Neuronal stem cell (in vitro differentiated cells): ENCODE results near the gene GALNT17.

ENCODE experiments used
- DNase-seq: peaks from one replicate; pipeline ENCODE4 v3.0.0-alpha.2; 2013; ENCODE audit warnings: low spot score
- H2AFZ ChIP-seq: one replicate; pipeline ENCODE4 v1.6.1; 2013; ENCODE audit warnings: mild to moderate bottlenecking, low read length, inconsistent platforms
- H2AK5ac ChIP-seq: 2 replicates; pipeline ENCODE4 v1.6.1; 2013; ENCODE audit warnings: low read depth, mild to moderate bottlenecking, inconsistent platforms, low read length, moderate library complexity, mixed read lengths
- H2BK120ac ChIP-seq: 2 replicates; pipeline ENCODE4 v1.6.1; 2013; ENCODE audit warnings: low read depth, mild to moderate bottlenecking, inconsistent platforms, low read length, moderate library complexity, mixed read lengths
- H2BK12ac ChIP-seq: one replicate; pipeline ENCODE4 v1.6.1; 2013; ENCODE audit warnings: low read length, inconsistent platforms
- H2BK15ac ChIP-seq: 2 replicates; pipeline ENCODE4 v1.6.1; 2013; ENCODE audit warnings: mild to moderate bottlenecking, low read length, inconsistent platforms, mixed read lengths
- H2BK5ac ChIP-seq: one replicate; pipeline ENCODE4 v1.6.1; 2013; ENCODE audit warnings: inconsistent platforms, mild to moderate bottlenecking, low read length, moderate library complexity
- H3K14ac ChIP-seq: one replicate; pipeline ENCODE4 v1.6.1; 2013; ENCODE audit warnings: low read length, inconsistent platforms
- H3K18ac ChIP-seq: 2 replicates; pipeline ENCODE4 v1.6.1; 2013; ENCODE audit warnings: low read length, inconsistent platforms
- H3K23ac ChIP-seq: 2 replicates; pipeline ENCODE4 v1.6.1; 2013; ENCODE audit warnings: low read depth, mild to moderate bottlenecking, mixed read lengths, low read length, inconsistent platforms; ENCODE audit not compliant: poor library complexity
- H3K27ac ChIP-seq: replicated peaks from 3 replicates; pipeline ENCODE4 v1.5.1; 2013; ENCODE audit warnings: low read length, inconsistent platforms
- H3K27me3 ChIP-seq, 3 experiments: 2 replicates each; pipeline ENCODE4 v1.6.1; 2013; ENCODE audit warnings: low read length in 3 of 3, mild to moderate bottlenecking in 2 of 3, inconsistent platforms in 1 of 3, low read depth in 1 of 3, mixed read lengths in 1 of 3, moderate library complexity in 1 of 3; ENCODE audit not compliant: control insufficient read depth in 3 of 3, insufficient read depth in 3 of 3
- H3K36me3 ChIP-seq, 2 donors: replicated peaks in 1 of 2; 2 replicates each; pipeline ENCODE4 v1.6.1; 2013; ENCODE audit warnings: low read length in 2 of 2; ENCODE audit not compliant: control insufficient read depth in 2 of 2, insufficient read depth in 2 of 2
- H3K4ac ChIP-seq: 2 replicates; pipeline ENCODE4 v1.6.1; 2013; ENCODE audit warnings: inconsistent platforms, mild to moderate bottlenecking, low read length, moderate library complexity
- H3K4me1 ChIP-seq, 2 donors: 1 replicate in 1 of 2; 2 replicates in 1 of 2; pipeline ENCODE4 v1.6.1; 2013; ENCODE audit warnings: low read length in 2 of 2, low read depth in 1 of 2; ENCODE audit not compliant: control insufficient read depth in 2 of 2, insufficient read depth in 1 of 2
- H3K4me2 ChIP-seq: one replicate; pipeline ENCODE4 v1.6.1; 2013; ENCODE audit warnings: mild to moderate bottlenecking, low read length, inconsistent platforms; ENCODE audit not compliant: insufficient read depth, poor library complexity, severe bottlenecking
- H3K4me3 ChIP-seq, 2 donors: 2 replicates each; pipeline ENCODE4 v1.5.1; 2013; ENCODE audit warnings: low read length in 2 of 2, mild to moderate bottlenecking in 2 of 2, inconsistent platforms in 1 of 2, moderate library complexity in 1 of 2
- H3K79me1 ChIP-seq: one replicate; pipeline ENCODE4 v1.6.1; 2013; ENCODE audit warnings: low read depth, mild to moderate bottlenecking, inconsistent platforms, low read length, moderate library complexity
- H3K9ac ChIP-seq: one replicate; pipeline ENCODE4 v1.6.1; 2013; ENCODE audit warnings: mild to moderate bottlenecking, low read depth, low read length, inconsistent platforms; ENCODE audit not compliant: poor library complexity
- H3K9me3 ChIP-seq, 2 donors: replicated peaks in 1 of 2; 2 replicates each; pipeline versions ENCODE3 to v1.6.1; 2013; ENCODE audit warnings: low read length in 2 of 2, mild to moderate bottlenecking in 2 of 2, inconsistent platforms in 1 of 2, low read depth in 1 of 2, mixed read lengths in 1 of 2, moderate library complexity in 1 of 2; ENCODE audit not compliant: control insufficient read depth in 2 of 2, insufficient read depth in 1 of 2
- H4K8ac ChIP-seq: one replicate; pipeline ENCODE4 v1.6.1; 2013; ENCODE audit warnings: low read depth, mild to moderate bottlenecking, inconsistent platforms, low read length, moderate library complexity
- H4K91ac ChIP-seq: one replicate; pipeline ENCODE4 v1.6.1; 2013; ENCODE audit warnings: low read length, low read depth, mild to moderate bottlenecking, inconsistent platforms; ENCODE audit not compliant: poor library complexity
- WGBS, 2 donors: extraction: QIAGEN DNeasy Blood & Tissue Kit; methylation state at CpG; one replicate each; pipeline ENCODE4 v1.1.7; 2013; ENCODE audit warnings: missing lambda C conversion rate in 2 of 2, mixed read lengths in 1 of 2; ENCODE audit not compliant: insufficient read length in 2 of 2, insufficient replicate concordance in 1 of 2; ENCODE audit errors: extremely low coverage in 2 of 2; 5-methylcytosine and 5-hydroxymethylcytosine counted together

The GALNT17 gene

DNA sequence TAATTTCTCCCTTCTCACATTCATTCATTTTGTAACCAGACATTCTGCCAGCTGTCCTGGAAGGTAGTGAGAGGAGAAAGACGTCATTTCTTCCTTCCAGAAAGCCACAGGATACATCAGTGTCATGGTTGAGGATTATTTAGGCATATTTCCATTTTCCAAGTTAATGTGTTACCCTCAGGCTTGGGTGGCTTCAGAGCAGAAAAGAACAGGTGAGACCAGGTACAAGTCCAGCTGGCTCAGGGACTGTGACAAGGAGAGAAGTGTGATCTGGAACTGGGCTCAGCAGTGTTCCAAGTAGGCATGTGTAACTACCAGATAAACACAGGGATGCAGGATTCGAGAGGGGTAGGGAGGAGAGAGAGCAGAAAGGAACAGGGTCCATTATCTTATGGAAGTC, 386.9 kb downstream of the GALNT17 start:
- no peak overlapping the region for H2BK12ac ChIP-seq
- H3K18ac ChIP-seq = no peak overlapping the region
- H3K4me1 ChIP-seq = no peaks in the 10 kb centered on the region
- no peak overlapping the region for H3K14ac ChIP-seq
- no peak overlapping the region for H2AK5ac ChIP-seq
- H3K9ac ChIP-seq = no peak overlapping the region
- H3K27ac ChIP-seq = no peak overlapping the region
- no peak overlapping the region for H4K91ac ChIP-seq
- no peaks in the 10 kb centered on the region for H3K36me3 ChIP-seq
- WGBS, 2 donors = no CpG with 5 or more reads among the region's 2 CpGs
- H4K8ac ChIP-seq = no peak overlapping the region
- H3K4ac ChIP-seq = no peak overlapping the region
- no peak overlapping the region for H2AFZ ChIP-seq
- no peak overlapping the region for H2BK120ac ChIP-seq
- H3K27me3 ChIP-seq = no peaks in the 10 kb centered on the region
- no peak overlapping the region for H3K4me2 ChIP-seq
- DNase-seq = no peak
- H3K23ac ChIP-seq = no peak overlapping the region
- no peak overlapping the region for H2BK5ac ChIP-seq
- H3K9me3 ChIP-seq = peaks cover 6 to 26% of the 10 kb centered on the region in 2 donors
- no peaks in the 10 kb centered on the region for H3K79me1 ChIP-seq
- H3K4me3 ChIP-seq = no peak overlapping the region
- no peak overlapping the region for H2BK15ac ChIP-seq

DNA sequence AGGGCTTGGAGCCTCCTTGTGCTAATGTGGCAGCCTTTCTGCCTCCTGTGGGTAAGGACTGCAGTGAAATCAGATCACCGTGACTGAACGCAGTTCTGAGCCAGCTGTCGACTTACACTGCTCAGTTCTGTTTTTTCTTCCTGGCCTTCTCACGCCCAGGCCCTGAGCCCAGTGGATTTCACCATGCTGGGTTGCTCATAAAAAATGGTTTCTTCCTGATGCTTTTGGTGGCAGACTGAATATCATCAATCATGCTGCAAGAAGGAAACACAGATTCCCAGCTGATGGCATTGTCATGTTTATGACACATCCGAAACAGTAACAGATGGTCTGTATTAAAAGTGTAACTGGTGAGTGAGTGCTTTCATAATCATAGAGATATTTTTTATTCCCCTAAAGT, 389.6 kb downstream of the GALNT17 start:
- no peak overlapping the region for H3K9ac ChIP-seq
- H3K4me3 ChIP-seq = no peak overlapping the region
- H3K4me1 ChIP-seq = no peaks in the 10 kb centered on the region
- no peak overlapping the region for H3K18ac ChIP-seq
- no peak overlapping the region for H3K27ac ChIP-seq
- H4K8ac ChIP-seq = no peak overlapping the region
- no peak overlapping the region for H3K14ac ChIP-seq
- H2AFZ ChIP-seq = no peak overlapping the region
- H3K36me3 ChIP-seq = no peaks in the 10 kb centered on the region
- H2AK5ac ChIP-seq = no peak overlapping the region
- DNase-seq = no peak
- H2BK120ac ChIP-seq = no peak overlapping the region
- no peak overlapping the region for H2BK15ac ChIP-seq
- H3K27me3 ChIP-seq = no peaks in the 10 kb centered on the region
- H4K91ac ChIP-seq = no peak overlapping the region
- no peak overlapping the region for H2BK12ac ChIP-seq
- peaks cover 2 to 13% of the 10 kb centered on the region in 2 donors for H3K9me3 ChIP-seq
- no peaks in the 10 kb centered on the region for H3K79me1 ChIP-seq
- no peak overlapping the region for H3K4ac ChIP-seq
- H3K4me2 ChIP-seq = no peak overlapping the region
- H2BK5ac ChIP-seq = no peak overlapping the region
- WGBS, 2 donors = no CpG with 5 or more reads among the region's 5 CpGs
- H3K23ac ChIP-seq = no peak overlapping the region

DNA sequence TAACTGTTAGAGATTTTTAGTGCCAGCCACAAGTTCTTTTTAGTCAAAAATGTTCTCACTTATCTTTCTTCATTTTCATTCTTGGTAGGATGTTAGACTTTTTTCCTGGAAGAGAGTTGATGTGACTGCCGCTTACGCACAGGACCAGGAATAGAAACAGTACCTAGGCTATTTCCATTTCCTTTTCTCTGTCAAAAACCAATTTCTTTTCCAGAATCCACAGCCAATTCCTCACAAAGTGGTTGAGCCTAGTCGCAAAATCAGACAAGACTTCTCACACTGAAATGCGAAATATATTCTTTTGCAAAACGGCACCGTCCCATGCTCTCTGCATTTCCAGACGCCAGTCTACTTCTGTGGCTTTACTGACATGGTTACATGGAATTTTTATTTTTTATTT, 394.2 kb downstream of the GALNT17 start:
- Histone ChIP-seq H3K18ac (no peak overlapping the region), H3K23ac (no peak overlapping the region), H2BK120ac (no peak overlapping the region), H3K14ac (no peak overlapping the region), H3K4me2 (no peak overlapping the region), H3K4me1 (no peaks in the 10 kb centered on the region), H3K36me3 (no peaks in the 10 kb centered on the region), H3K9ac (no peak overlapping the region), H4K8ac (no peak overlapping the region), H4K91ac (no peak overlapping the region), H2BK12ac (no peak overlapping the region), H2BK15ac (no peak overlapping the region), H3K4me3 (no peak overlapping the region), H3K9me3 (no peaks in the 10 kb centered on the region), H2AK5ac (no peak overlapping the region), H3K79me1 (no peaks in the 10 kb centered on the region), H3K27me3 (no peaks in the 10 kb centered on the region), H2AFZ (no peak overlapping the region), H3K27ac (no peak overlapping the region), H3K4ac (no peak overlapping the region), H2BK5ac (no peak overlapping the region)
- WGBS, 2 donors = no CpG with 5 or more reads among the region's 7 CpGs
- DNase-seq = no peak

DNA sequence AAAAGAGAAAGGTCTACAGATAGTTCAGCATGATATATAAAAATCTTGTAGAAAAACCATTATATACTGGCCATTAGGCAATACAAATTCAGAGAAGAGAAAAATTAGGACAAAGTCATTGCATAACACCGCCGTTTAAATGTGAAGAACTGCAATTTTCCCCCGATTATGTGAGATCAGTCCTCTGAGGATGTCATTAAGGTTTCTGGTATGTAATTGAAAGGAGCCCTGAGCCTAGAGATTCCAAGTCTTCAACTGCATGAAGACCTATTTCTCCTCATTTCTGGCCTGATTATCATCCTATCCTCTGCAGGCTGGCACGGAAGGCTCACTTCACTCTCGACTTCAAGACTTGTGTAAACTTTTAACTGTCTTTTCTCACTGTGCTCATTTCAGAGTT, 395.3 kb downstream of the GALNT17 start:
- no peak overlapping the region for H2BK15ac ChIP-seq
- no peak overlapping the region for H2AFZ ChIP-seq
- no peak overlapping the region for H3K18ac ChIP-seq
- no peak overlapping the region for H4K91ac ChIP-seq
- H3K4me1 ChIP-seq = no peaks in the 10 kb centered on the region
- no CpG with 5 or more reads among the region's 5 CpGs for WGBS, 2 donors
- H3K36me3 ChIP-seq = no peaks in the 10 kb centered on the region
- H3K4me2 ChIP-seq = no peak overlapping the region
- H4K8ac ChIP-seq = no peak overlapping the region
- no peak overlapping the region for H3K27ac ChIP-seq
- no peaks in the 10 kb centered on the region for H3K27me3 ChIP-seq
- H3K79me1 ChIP-seq = no peaks in the 10 kb centered on the region
- H2BK12ac ChIP-seq = no peak overlapping the region
- no peak overlapping the region for H2BK5ac ChIP-seq
- H3K14ac ChIP-seq = no peak overlapping the region
- H3K9ac ChIP-seq = no peak overlapping the region
- H2AK5ac ChIP-seq = no peak overlapping the region
- no peak for DNase-seq
- no peak overlapping the region for H3K23ac ChIP-seq
- H2BK120ac ChIP-seq = no peak overlapping the region
- no peak overlapping the region for H3K4me3 ChIP-seq
- H3K4ac ChIP-seq = no peak overlapping the region
- no peaks in the 10 kb centered on the region for H3K9me3 ChIP-seq
